H1 (cell line): ENCODE results near the gene ZNF804B. TPM values are rescaled to one million over a fixed set of nuclear protein-coding genes. Genes with fewer than 3 reads are reported as not detected.

ENCODE experiments used
- CTCF ChIA-PET: fragments of 300-600 bp; sonication (Branson Sonifier 250); formaldehyde crosslinking; loops from one replicate; lab custom pipeline; 2021; ENCODE audit not compliant: partially characterized antibody; lab: Charles Lee
- POLR2A ChIA-PET: fragments of 300-600 bp; sonication (Branson Sonifier 250); formaldehyde crosslinking; loops from one replicate; lab custom pipeline; 2021; ENCODE audit warnings: inconsistent platforms; ENCODE audit not compliant: partially characterized antibody; lab: Charles Lee
- DNase-seq, 2 experiments: peaks; one replicate each; pipeline versions ENCODE4 v3.0.0 to v3.0.0-alpha.2; 2010 to 2022; ENCODE audit warnings: low spot score in 2 of 2, low read depth in 1 of 2, mixed read lengths in 1 of 2
- FAIRE-seq: peaks from 2 replicates; lab custom pipeline; 2011; peaks lifted over from hg19 to GRCh38; lab: Jason Lieb, UNC
- H2AFZ ChIP-seq: 2 replicates; pipeline ENCODE4 v1.8.1; 2012; ENCODE audit warnings: low read length, inconsistent platforms
- H2AK5ac ChIP-seq: 2 replicates; pipeline ENCODE4 v1.6.1; 2013; ENCODE audit warnings: low read depth, low read length
- H2BK120ac ChIP-seq: replicated peaks from 2 replicates; pipeline ENCODE3; 2013; ENCODE audit warnings: low read depth, low read length, inconsistent platforms
- H2BK12ac ChIP-seq: 2 replicates; pipeline ENCODE4 v1.6.1; 2013; ENCODE audit warnings: low read depth, low read length
- H2BK15ac ChIP-seq: 2 replicates; pipeline ENCODE4 v1.6.1; 2013; ENCODE audit warnings: low read length
- H2BK20ac ChIP-seq: 2 replicates; pipeline ENCODE4 v1.6.1; 2013; ENCODE audit warnings: low read length
- H2BK5ac ChIP-seq: 2 replicates; pipeline ENCODE4 v1.6.1; 2013; ENCODE audit warnings: low read depth, low read length
- H3K14ac ChIP-seq: 2 replicates; pipeline ENCODE4 v1.6.1; 2013; ENCODE audit warnings: inconsistent platforms; ENCODE audit not compliant: insufficient read length
- H3K18ac ChIP-seq: 2 replicates; pipeline ENCODE4 v1.6.1; 2013; ENCODE audit warnings: low read length; ENCODE audit errors: extremely low read depth
- H3K23ac ChIP-seq: 2 replicates; pipeline ENCODE4 v1.6.1; 2013; ENCODE audit warnings: inconsistent platforms; ENCODE audit not compliant: insufficient read length
- H3K23me2 ChIP-seq: 2 replicates; pipeline ENCODE4 v1.6.1; 2013; ENCODE audit warnings: low read depth, low read length
- H3K27ac ChIP-seq: 2 replicates; pipeline ENCODE4 v1.6.1; 2011; ENCODE audit warnings: low read depth, low read length, inconsistent platforms
- H3K27me3 ChIP-seq, 4 experiments: replicated peaks in 1 of 4; 1 replicate in 1 of 4; 2 replicates in 3 of 4; pipeline versions ENCODE4 v1.6.1 to v1.8.1; 2011 to 2013; ENCODE audit warnings: low read length in 3 of 4, mild to moderate bottlenecking in 3 of 4, inconsistent platforms in 2 of 4, mixed read lengths in 2 of 4, moderate library complexity in 1 of 4; ENCODE audit not compliant: control insufficient read depth in 3 of 4, insufficient read depth in 3 of 4; ENCODE audit errors: extremely low read depth in 1 of 4
- H3K36me3 ChIP-seq, 4 experiments: 2 replicates each; pipeline versions ENCODE4 v1.6.1 to v1.8.1; 2011 to 2013; ENCODE audit warnings: mild to moderate bottlenecking in 4 of 4, low read length in 3 of 4, moderate library complexity in 2 of 4, control low read depth in 1 of 4, inconsistent platforms in 1 of 4; ENCODE audit not compliant: insufficient read depth in 4 of 4, control insufficient read depth in 2 of 4
- H3K4ac ChIP-seq: replicated peaks from 2 replicates; pipeline ENCODE3; 2013; ENCODE audit warnings: low read length, low read depth, mixed read lengths, inconsistent platforms; ENCODE audit not compliant: insufficient read length
- H3K4me1 ChIP-seq, 4 experiments: replicated peaks in 1 of 4; 1 replicate in 1 of 4; 2 replicates in 3 of 4; pipeline versions ENCODE4 v1.6.1 to v1.8.1; 2011 to 2013; ENCODE audit warnings: low read length in 3 of 4, inconsistent platforms in 2 of 4, mixed read lengths in 1 of 4; ENCODE audit not compliant: insufficient read depth in 4 of 4, control insufficient read depth in 3 of 4
- H3K4me2 ChIP-seq, 2 experiments: 2 replicates each; pipeline versions ENCODE4 v1.6.1 to v1.8.1; 2011 to 2013; ENCODE audit warnings: low read depth in 2 of 2, low read length in 2 of 2, control low read depth in 1 of 2, inconsistent platforms in 1 of 2, mild to moderate bottlenecking in 1 of 2; ENCODE audit not compliant: insufficient read depth in 1 of 2
- H3K4me3 ChIP-seq, 4 experiments: fragments of 200-600, 300-600 bp in 1 of 4; sonication (generic), shearing (Covaris generic), sonication (Bioruptor Twin) in 1 of 4; 2 replicates each; pipeline versions ENCODE4 v1.5.1 to v1.8.1; 2011 to 2016; ENCODE audit warnings: low read length in 4 of 4, low read depth in 3 of 4, control low read depth in 2 of 4, inconsistent platforms in 2 of 4, mild to moderate bottlenecking in 2 of 4, mixed read lengths in 1 of 4, moderate library complexity in 1 of 4; ENCODE audit not compliant: insufficient read depth in 2 of 4; ENCODE audit errors: extremely low read depth in 1 of 4
- H3K56ac ChIP-seq: replicated peaks from 2 replicates; pipeline ENCODE3; 2013; ENCODE audit warnings: low read depth, mild to moderate bottlenecking, mixed read lengths, low read length, inconsistent platforms; ENCODE audit not compliant: insufficient read length
- H3K79me1 ChIP-seq: 2 replicates; pipeline ENCODE4 v1.6.1; 2013; ENCODE audit warnings: low read depth, low read length, control low read depth
- H3K79me2 ChIP-seq, 2 experiments: 2 replicates each; pipeline versions ENCODE4 v1.6.1 to v1.8.1; 2012 to 2013; ENCODE audit warnings: low read length in 2 of 2, mild to moderate bottlenecking in 2 of 2, inconsistent platforms in 1 of 2; ENCODE audit not compliant: insufficient read depth in 2 of 2, control insufficient read depth in 1 of 2
- H3K9ac ChIP-seq, 4 experiments: replicated peaks in 1 of 4; 1 replicate in 1 of 4; 2 replicates in 3 of 4; pipeline versions ENCODE4 v1.6.1 to v1.8.1; 2011 to 2013; ENCODE audit warnings: low read depth in 3 of 4, low read length in 3 of 4, control low read depth in 2 of 4, mild to moderate bottlenecking in 2 of 4, moderate library complexity in 2 of 4, inconsistent platforms in 1 of 4; ENCODE audit errors: extremely low read depth in 1 of 4
- H3K9me3 ChIP-seq, 2 experiments: 2 replicates each; pipeline versions ENCODE4 v1.6.1 to v1.8.1; 2012 to 2013; ENCODE audit warnings: mild to moderate bottlenecking in 2 of 2, moderate library complexity in 2 of 2, control low read depth in 1 of 2, inconsistent platforms in 1 of 2, low read depth in 1 of 2, low read length in 1 of 2, mixed read lengths in 1 of 2; ENCODE audit not compliant: insufficient read depth in 2 of 2
- H4K20me1 ChIP-seq, 2 experiments: replicated peaks in 1 of 2; 2 replicates each; pipeline versions ENCODE3 to v1.8.1; 2011 to 2013; ENCODE audit warnings: inconsistent platforms in 2 of 2, low read length in 2 of 2, mild to moderate bottlenecking in 1 of 2; ENCODE audit not compliant: insufficient read depth in 2 of 2, control insufficient read depth in 1 of 2
- H4K5ac ChIP-seq: 2 replicates; pipeline ENCODE4 v1.6.1; 2013; ENCODE audit warnings: low read length, low read depth, mixed read lengths, inconsistent platforms; ENCODE audit not compliant: insufficient read length
- H4K8ac ChIP-seq: 2 replicates; pipeline ENCODE4 v1.8.0; 2013; ENCODE audit warnings: mild to moderate bottlenecking, moderate library complexity, low read length, inconsistent platforms; ENCODE audit not compliant: insufficient read depth; ENCODE audit errors: extremely low read depth
- H4K91ac ChIP-seq: replicated peaks from 2 replicates; pipeline ENCODE3; 2013; ENCODE audit warnings: low read length, mixed read lengths, inconsistent platforms; ENCODE audit not compliant: insufficient read length
- CEBPB ChIP-seq: IDR thresholded peaks from 2 replicates; pipeline ENCODE4 v1.6.1; 2012; ENCODE audit warnings: low read depth, low read length
- EGR1 ChIP-seq: IDR thresholded peaks from 2 replicates; pipeline ENCODE4 v1.6.1; 2011; ENCODE audit warnings: low read depth, low read length, borderline replicate concordance
- EZH2 ChIP-seq: fragments of 200-600 bp; sonication (generic); IDR thresholded peaks from 2 replicates; pipeline ENCODE4 v1.7.1; 2012; ENCODE audit warnings: low read depth, mild to moderate bottlenecking, moderate library complexity, low read length, inconsistent platforms; ENCODE audit not compliant: severe bottlenecking
- RFX5 ChIP-seq: IDR thresholded peaks from 2 replicates; pipeline ENCODE4 v1.6.1; 2011; ENCODE audit warnings: low read depth, low read length, improper control_type of control experiment, borderline replicate concordance
- ZNF274 ChIP-seq: IDR thresholded peaks from 2 replicates; pipeline ENCODE4 v1.7.0; 2012; ENCODE audit warnings: low read length, borderline replicate concordance; ENCODE audit errors: extremely low read depth
- WGBS, 2 experiments: shearing (Covaris generic) in 1 of 2; methylation state at CpG; one replicate each; pipeline versions ENCODE4 v1.1.6 to v1.1.7; 2013 to 2015; ENCODE audit warnings: low lambda C conversion rate in 2 of 2, mixed read lengths in 2 of 2, inconsistent platforms in 1 of 2, low coverage in 1 of 2, missing lambda C conversion rate in 1 of 2; ENCODE audit not compliant: insufficient replicate concordance in 2 of 2, insufficient coverage in 1 of 2, insufficient read length in 1 of 2; ENCODE audit errors: extremely low coverage in 1 of 2, missing lambda C conversion rate in 1 of 2; 5-methylcytosine and 5-hydroxymethylcytosine counted together
- polyA plus RNA-seq, 7 experiments: library from polyadenylated mRNA; depleted of rRNA in 3 of 7; stranded (reverse) in 5 of 7; unstranded in 2 of 7; fragments of >200 nt in 5 of 7; fragments of 200-250 nt in 2 of 7; gene quantifications; 1 replicate in 5 of 7; 2 replicates in 1 of 7; 4 replicates in 1 of 7; pipeline versions ENCODE4 v1.2.1 to v1.2.3, GENCODE V29; 2011 to 2013; ENCODE audit warnings: missing spikeins in 2 of 7, mixed read lengths in 2 of 7
- total RNA-seq: library from RNA; stranded (reverse); fragmentation: NEBNext Ultra II Directional; extraction: Animal tissue kit (Norgen Biotek cat#: 25700); gene quantifications from 2 replicates; pipeline ENCODE4 v1.2.1, GENCODE V29; 2021
- TF ChIP-seq, protein P1 (sequence below): IDR thresholded peaks from 2 replicates; pipeline ENCODE4 v1.6.1; 2012; ENCODE audit warnings: inconsistent platforms
- TF ChIP-seq, protein P2 (sequence below), 3 experiments: IDR thresholded peaks; 1 replicate in 2 of 3; 2 replicates in 1 of 3; pipeline versions ENCODE4 v1.5.1 to v1.6.1; 2011; ENCODE audit warnings: low read length in 3 of 3, mild to moderate bottlenecking in 3 of 3, inconsistent platforms in 2 of 3, low read depth in 1 of 3, moderate library complexity in 1 of 3; ENCODE audit not compliant: insufficient read depth in 1 of 3; ENCODE audit errors: control extremely low read depth in 1 of 3

ZNF804B gene
- total and polyA plus RNA-seq, 2 of the 8 experiments (the other 6 are each of a cell fraction or from before 2014, with no cell fraction given) = not detected

DNA sequence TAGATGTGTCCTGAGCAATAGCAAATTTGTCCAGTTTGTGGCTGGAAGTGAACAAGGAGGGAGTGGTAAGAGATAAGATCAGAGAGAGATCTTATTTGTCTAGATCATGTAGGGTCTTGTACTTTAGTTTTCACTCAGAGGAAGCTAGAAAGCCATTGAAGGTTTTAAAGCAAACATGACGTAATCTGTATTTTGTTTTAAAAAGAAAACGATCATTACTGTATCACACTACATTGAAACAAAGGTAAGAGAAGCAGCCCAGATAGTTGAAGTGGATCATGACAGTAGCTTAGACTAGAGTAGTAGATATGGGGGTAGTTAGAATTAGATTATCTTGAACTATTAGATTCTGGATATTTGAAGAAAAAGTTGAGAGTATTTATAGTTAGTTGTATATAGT is 23.6 kb upstream of the ZNF804B start:
- H3K9me3 ChIP-seq = no peaks in the 10 kb centered on the region
- 78% methylated on average over 2 of the region's 2 CpGs; no CpG with 5 or more reads in 1 of the 2 experiments for WGBS, 2 experiments
- TF ChIP-seq RFX5 (no peak), EGR1 (no peak), EZH2 (no peak), ZNF274 (no peak), CEBPB (no peak)
- TF ChIP-seq, protein P1, sequence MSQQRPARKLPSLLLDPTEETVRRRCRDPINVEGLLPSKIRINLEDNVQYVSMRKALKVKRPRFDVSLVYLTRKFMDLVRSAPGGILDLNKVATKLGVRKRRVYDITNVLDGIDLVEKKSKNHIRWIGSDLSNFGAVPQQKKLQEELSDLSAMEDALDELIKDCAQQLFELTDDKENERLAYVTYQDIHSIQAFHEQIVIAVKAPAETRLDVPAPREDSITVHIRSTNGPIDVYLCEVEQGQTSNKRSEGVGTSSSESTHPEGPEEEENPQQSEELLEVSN = no peak
- TF ChIP-seq, protein P2, sequence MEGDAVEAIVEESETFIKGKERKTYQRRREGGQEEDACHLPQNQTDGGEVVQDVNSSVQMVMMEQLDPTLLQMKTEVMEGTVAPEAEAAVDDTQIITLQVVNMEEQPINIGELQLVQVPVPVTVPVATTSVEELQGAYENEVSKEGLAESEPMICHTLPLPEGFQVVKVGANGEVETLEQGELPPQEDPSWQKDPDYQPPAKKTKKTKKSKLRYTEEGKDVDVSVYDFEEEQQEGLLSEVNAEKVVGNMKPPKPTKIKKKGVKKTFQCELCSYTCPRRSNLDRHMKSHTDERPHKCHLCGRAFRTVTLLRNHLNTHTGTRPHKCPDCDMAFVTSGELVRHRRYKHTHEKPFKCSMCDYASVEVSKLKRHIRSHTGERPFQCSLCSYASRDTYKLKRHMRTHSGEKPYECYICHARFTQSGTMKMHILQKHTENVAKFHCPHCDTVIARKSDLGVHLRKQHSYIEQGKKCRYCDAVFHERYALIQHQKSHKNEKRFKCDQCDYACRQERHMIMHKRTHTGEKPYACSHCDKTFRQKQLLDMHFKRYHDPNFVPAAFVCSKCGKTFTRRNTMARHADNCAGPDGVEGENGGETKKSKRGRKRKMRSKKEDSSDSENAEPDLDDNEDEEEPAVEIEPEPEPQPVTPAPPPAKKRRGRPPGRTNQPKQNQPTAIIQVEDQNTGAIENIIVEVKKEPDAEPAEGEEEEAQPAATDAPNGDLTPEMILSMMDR (IDR thresholded peaks at IDR 0.05; ENCODE audit: control extremely low read depth in 1 of 3, insufficient read depth in 1 of 3, low read depth in 1 of 3, low read length in 3 of 3) = no peak
- POLR2A ChIA-PET = no interaction called here
- no peaks in the 10 kb centered on the region for H3K79me1 ChIP-seq
- no peak overlapping the region for H3K56ac ChIP-seq
- H3K4me3 ChIP-seq = no peak overlapping the region
- no peak overlapping the region for H2BK5ac ChIP-seq
- H2BK120ac ChIP-seq = no peak overlapping the region
- H3K27me3 ChIP-seq = no peaks in the 10 kb centered on the region
- H4K5ac ChIP-seq = no peak overlapping the region
- H2AFZ ChIP-seq = no peak overlapping the region
- H4K8ac ChIP-seq = no peak overlapping the region
- H2BK20ac ChIP-seq = no peak overlapping the region
- no peaks in the 10 kb centered on the region for H3K4me1 ChIP-seq
- no peak overlapping the region for H3K18ac ChIP-seq
- no peak overlapping the region for H3K14ac ChIP-seq
- H3K23me2 ChIP-seq = no peaks in the 10 kb centered on the region
- no peaks in the 10 kb centered on the region for H3K79me2 ChIP-seq
- no peak overlapping the region for H2BK15ac ChIP-seq
- H3K36me3 ChIP-seq = no peaks in the 10 kb centered on the region
- H3K27ac ChIP-seq = no peak overlapping the region
- H3K23ac ChIP-seq = no peak overlapping the region
- H3K4ac ChIP-seq = no peak overlapping the region
- CTCF ChIA-PET = no interaction called here
- no peak overlapping the region for H2AK5ac ChIP-seq
- H3K9ac ChIP-seq = no peak overlapping the region
- no peak overlapping the region for H3K4me2 ChIP-seq
- no peaks in the 10 kb centered on the region for H4K20me1 ChIP-seq
- no peak overlapping the region for H4K91ac ChIP-seq
- no peak for DNase-seq
- H2BK12ac ChIP-seq = no peak overlapping the region
- FAIRE-seq = no peak
